Kasumi-1 (cell line): ENCODE measurements around the gene PPAN.

Experiments
- DNase-seq, 2 experiments: peaks; one replicate each; lab custom pipeline; 2025; lab: John Stamatoyannopoulos, UW

The PPAN gene

GRCh38 chr19:10141479-10141878, 35.3 kb downstream of the PPAN start:
- DNase-seq = no peak

DNA sequence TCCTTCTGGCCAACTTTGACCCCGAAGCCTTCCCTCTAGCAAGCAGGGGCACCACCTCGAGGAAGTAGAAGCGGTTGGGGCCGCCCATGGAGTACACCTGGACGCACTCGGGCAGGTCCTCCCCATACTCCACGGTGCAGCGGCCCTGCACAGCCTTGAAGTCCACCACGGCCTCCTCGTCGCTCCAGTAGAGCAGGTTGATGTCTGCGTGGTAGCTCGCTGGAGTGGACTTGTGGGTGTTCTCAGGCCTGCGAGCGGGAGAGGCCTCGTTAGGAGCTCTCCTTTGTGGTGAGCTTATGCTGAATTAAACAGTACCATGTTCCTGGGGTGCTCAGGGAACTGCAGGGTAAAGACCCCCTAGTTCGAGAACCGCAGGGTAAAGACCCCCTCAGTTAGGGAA, 35.8 kb downstream of the PPAN start:
- no peak for DNase-seq

GRCh38 chr19:10142701-10143375, 36.7 kb downstream of the PPAN start:
- DNase-seq = no peak

- no peak for DNase-seq
Observed at GRCh38 chr19:10143681-10144080, 37.5 kb downstream of the PPAN start.

- DNase-seq = no peak
Observed at GRCh38 chr19:10144361-10144760, 38.2 kb downstream of the PPAN start.

DNA sequence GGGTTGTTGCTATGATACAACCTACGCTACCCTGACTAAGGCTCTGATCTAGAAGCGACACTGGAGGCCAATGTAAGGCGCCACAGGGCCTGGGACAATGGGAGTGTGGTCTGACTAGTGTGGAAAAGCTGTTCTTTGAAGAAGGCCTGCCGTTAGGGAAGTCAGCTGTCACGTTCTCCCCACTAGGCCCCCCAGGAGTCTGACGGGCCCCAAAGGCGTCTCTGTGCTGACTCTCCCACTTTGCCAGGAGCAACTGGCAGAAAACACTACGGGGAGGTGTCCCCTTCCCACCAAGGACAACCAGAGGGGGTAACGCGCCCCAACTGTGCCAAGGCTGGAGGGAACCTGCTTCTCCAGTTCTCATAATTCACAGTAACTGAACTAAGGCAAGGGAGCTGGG, 38.9 kb downstream of the PPAN start:
- DNase-seq = no peak

DNA sequence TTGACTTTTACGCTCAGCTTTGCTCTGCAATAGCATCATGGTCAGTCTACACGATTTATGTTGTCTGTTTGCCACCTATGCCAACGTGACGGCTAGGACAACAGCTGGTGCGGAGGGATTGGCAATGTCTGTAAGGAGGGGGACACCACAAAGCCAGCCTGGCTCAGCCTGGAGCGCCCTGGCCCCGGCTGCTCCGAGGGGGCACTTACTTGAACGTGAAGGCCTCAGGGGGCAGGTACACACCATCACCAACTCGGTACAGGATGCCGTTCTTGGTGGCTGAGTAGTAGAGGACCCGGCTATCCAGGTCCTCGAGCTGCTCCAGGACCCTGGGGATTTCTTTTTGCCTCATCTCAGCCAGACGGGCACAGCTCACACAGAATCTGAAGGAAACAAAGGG, 40.0 kb downstream of the PPAN start:
- DNase-seq = no peak

GRCh38 chr19:10149427-10149826, 43.3 kb downstream of the PPAN start:
- no peak for DNase-seq

DNA sequence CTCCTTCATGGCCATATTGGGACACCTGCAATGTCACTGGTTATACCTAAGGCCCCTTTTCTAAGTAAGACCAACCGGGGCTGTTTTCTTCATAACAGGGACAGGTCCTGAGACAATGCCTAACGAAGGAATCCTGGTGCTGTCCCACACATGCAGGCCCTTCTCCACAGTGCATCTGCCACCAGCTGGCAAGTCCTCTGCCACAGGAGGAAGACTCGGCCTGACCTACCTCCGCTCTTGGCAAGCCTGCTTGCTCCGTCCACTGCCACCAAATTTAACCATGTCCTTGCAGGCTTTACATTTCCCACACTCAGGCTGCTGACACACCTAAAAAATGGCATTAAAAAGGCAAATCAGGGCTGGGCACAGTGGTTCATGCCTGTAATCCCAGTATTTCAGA, 45.4 kb downstream of the PPAN start:
- DNase-seq = no peak

- DNase-seq = no peak
Observed at GRCh38 chr19:10152100-10152499, 45.9 kb downstream of the PPAN start.

GRCh38 chr19:10155839-10156238, 49.7 kb downstream of the PPAN start:
- no peak for DNase-seq

- DNase-seq = no peak
Observed at GRCh38 chr19:10158071-10158470, 51.9 kb downstream of the PPAN start.

GRCh38 chr19:10158485-10158884, 52.3 kb downstream of the PPAN start:
- DNase-seq = no peak

GRCh38 chr19:10159610-10160009, 53.4 kb downstream of the PPAN start:
- no peak for DNase-seq
